SK-N-MC (cell line): ENCODE results near the gene ACTN3.

ENCODE experiments used
- DNase-seq: peaks from one replicate; pipeline ENCODE4 v3.0.0-alpha.2; 2011; ENCODE audit warnings: low read depth, low spot score
- H3K27ac ChIP-seq: fragments of 200-600 bp; sonication (generic); 2 replicates; pipeline ENCODE4 v1.5.1; 2016; ENCODE audit warnings: mixed run types
- H3K36me3 ChIP-seq: fragments of 200-600 bp; sonication (generic); 2 replicates; pipeline ENCODE4 v1.6.1; 2017; ENCODE audit warnings: antibody characterized with exemption, low read length, mixed read lengths; ENCODE audit not compliant: insufficient read depth
- H3K4me3 ChIP-seq: fragments of 200-600 bp; sonication (generic); 2 replicates; pipeline ENCODE4 v1.5.1; 2016
- H3K9ac ChIP-seq: fragments of 200-600 bp; sonication (generic); 2 replicates; pipeline ENCODE4 v1.8.0; 2017; ENCODE audit warnings: mixed run types, mixed read lengths; ENCODE audit not compliant: insufficient read length
- H3K9me3 ChIP-seq: fragments of 200-600 bp; sonication (generic); 2 replicates; pipeline ENCODE4 v1.6.1; 2017; ENCODE audit warnings: low read depth, mild to moderate bottlenecking, antibody characterized with exemption, low read length, moderate library complexity, mixed read lengths
- EZH2 ChIP-seq: fragments of 200-600 bp; sonication (generic); IDR thresholded peaks from one replicate; pipeline ENCODE4 v1.6.1; 2017; ENCODE audit warnings: antibody characterized with exemption
- FOXP2 ChIP-seq: optimal IDR thresholded peaks from 2 replicates; pipeline ENCODE3; 2011; ENCODE audit warnings: mild to moderate bottlenecking, moderate library complexity; ENCODE audit not compliant: insufficient read depth; ENCODE audit errors: extremely low read length, control extremely low read depth
- POLR2AphosphoS5 ChIP-seq: IDR thresholded peaks from 2 replicates; pipeline ENCODE4 v1.6.1; 2012; ENCODE audit warnings: mild to moderate bottlenecking, low read depth, low read length, borderline replicate concordance

The ACTN3 gene

DNA sequence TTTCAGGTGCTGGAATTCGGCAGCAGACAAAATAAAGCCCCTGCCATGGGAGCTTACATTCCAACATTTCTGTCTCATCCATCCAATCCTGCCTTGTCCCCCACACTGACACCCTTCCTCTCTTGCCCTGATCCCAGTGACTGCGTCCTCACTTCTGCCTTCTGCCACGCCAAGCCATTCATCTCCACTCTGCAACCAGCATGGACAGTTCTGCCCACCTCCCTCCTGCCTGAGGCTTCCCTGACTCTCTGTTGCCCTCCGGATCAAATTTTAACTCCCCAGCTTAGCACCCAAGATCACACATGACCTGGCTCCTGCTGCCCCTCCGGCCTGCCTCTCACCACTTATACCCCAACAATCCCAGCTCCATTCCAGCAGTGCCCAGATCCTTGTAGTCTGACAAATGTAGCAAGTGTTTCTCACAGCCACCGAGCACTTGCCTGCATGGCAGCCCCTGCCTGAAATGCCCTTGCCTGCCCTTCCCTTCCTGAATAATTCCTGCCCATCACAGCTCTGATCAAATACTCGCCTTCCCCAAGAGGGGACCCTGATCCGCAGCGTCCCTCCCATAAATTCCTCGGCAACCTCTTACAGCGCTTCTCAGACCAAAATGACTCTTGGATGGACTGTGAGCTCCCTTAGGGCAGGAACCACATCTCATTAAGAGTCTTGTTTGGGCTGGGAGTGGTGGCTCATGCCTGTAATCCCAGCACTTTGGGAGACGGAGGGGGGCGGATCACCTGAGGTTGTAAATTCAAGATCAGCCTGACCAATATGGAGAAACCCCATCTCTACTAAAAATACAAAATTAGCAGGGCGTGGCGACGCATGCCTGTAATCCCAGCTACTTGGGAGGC is 2.3 kb downstream of the ACTN3 start:
- Histone ChIP-seq H3K4me3 (no peak overlapping the region), H3K9ac (no peak overlapping the region), H3K36me3 (no peaks in the 10 kb centered on the region), H3K27ac (no peak overlapping the region), H3K9me3 (no peaks in the 10 kb centered on the region)
- no peak for DNase-seq
- TF ChIP-seq POLR2AphosphoS5: no peak
- no peak for TF ChIP-seq FOXP2
- TF ChIP-seq EZH2: no peak

DNA sequence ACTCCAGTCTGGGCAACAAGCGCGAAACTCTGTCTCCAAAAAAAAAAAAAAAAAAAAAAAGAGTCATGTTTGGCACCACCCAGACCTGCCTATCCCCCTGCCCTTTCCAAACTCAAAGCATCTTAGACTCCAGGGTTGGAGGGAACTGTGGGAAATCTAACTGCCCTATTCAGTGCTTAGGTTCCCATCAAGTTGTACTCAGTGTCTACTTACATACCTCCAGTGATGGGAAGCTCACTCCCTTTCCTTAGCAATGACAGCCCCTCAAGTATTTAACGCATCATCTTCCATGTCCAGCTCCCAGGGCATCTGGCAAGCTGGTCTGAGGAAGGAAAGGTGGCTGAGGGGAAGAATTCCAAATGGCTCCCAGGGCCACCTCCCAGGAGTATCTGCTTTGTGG is 3.0 kb downstream of the ACTN3 start:
- no peak overlapping the region for H3K4me3 ChIP-seq
- no peaks in the 10 kb centered on the region for H3K9me3 ChIP-seq
- H3K9ac ChIP-seq: no peak overlapping the region
- TF ChIP-seq POLR2AphosphoS5: no peak
- TF ChIP-seq EZH2: no peak
- TF ChIP-seq FOXP2: no peak
- H3K27ac ChIP-seq: no peak overlapping the region
- no peak for DNase-seq
- no peaks in the 10 kb centered on the region for H3K36me3 ChIP-seq

GRCh38 chr11:66550887-66551286 is 4.2 kb downstream of the ACTN3 start:
- H3K9ac ChIP-seq: no peak overlapping the region
- no peak for DNase-seq
- no peaks in the 10 kb centered on the region for H3K36me3 ChIP-seq
- no peak overlapping the region for H3K27ac ChIP-seq
- no peak overlapping the region for H3K4me3 ChIP-seq
- TF ChIP-seq POLR2AphosphoS5 (no peak), EZH2 (no peak), FOXP2 (no peak)
- H3K9me3 ChIP-seq: no peaks in the 10 kb centered on the region

- Histone ChIP-seq H3K36me3 (no peaks in the 10 kb centered on the region), H3K9ac (no peak overlapping the region), H3K4me3 (no peak overlapping the region), H3K9me3 (no peaks in the 10 kb centered on the region), H3K27ac (no peak overlapping the region)
- no peak for TF ChIP-seq EZH2
- TF ChIP-seq FOXP2: no peak
- TF ChIP-seq POLR2AphosphoS5: no peak
- no peak for DNase-seq
Observed at GRCh38 chr11:66554602-66555001, 7.9 kb downstream of the ACTN3 start.

- DNase-seq: no peak
- Histone ChIP-seq H3K4me3 (no peak overlapping the region), H3K27ac (no peak overlapping the region), H3K36me3 (no peaks in the 10 kb centered on the region), H3K9me3 (no peaks in the 10 kb centered on the region), H3K9ac (no peak overlapping the region)
- no peak for TF ChIP-seq FOXP2
- TF ChIP-seq POLR2AphosphoS5: no peak
- no peak for TF ChIP-seq EZH2
Observed at GRCh38 chr11:66555416-66555815, 8.7 kb downstream of the ACTN3 start.

- H3K27ac ChIP-seq: no peak overlapping the region
- H3K4me3 ChIP-seq: no peak overlapping the region
- DNase-seq: no peak
- H3K9me3 ChIP-seq: no peaks in the 10 kb centered on the region
- no peak overlapping the region for H3K9ac ChIP-seq
- TF ChIP-seq FOXP2: no peak
- no peak for TF ChIP-seq EZH2
- TF ChIP-seq POLR2AphosphoS5: no peak
- no peaks in the 10 kb centered on the region for H3K36me3 ChIP-seq
Observed at GRCh38 chr11:66556086-66556485, 9.4 kb downstream of the ACTN3 start.

GRCh38 chr11:66557733-66558326 is 11.1 kb downstream of the ACTN3 start:
- no peak overlapping the region for H3K27ac ChIP-seq
- no peak overlapping the region for H3K4me3 ChIP-seq
- H3K9ac ChIP-seq: no peak overlapping the region
- H3K36me3 ChIP-seq: no peaks in the 10 kb centered on the region
- no peak for DNase-seq
- TF ChIP-seq POLR2AphosphoS5 (no peak), FOXP2 (no peak), EZH2 (no peak)
- no peaks in the 10 kb centered on the region for H3K9me3 ChIP-seq

DNA sequence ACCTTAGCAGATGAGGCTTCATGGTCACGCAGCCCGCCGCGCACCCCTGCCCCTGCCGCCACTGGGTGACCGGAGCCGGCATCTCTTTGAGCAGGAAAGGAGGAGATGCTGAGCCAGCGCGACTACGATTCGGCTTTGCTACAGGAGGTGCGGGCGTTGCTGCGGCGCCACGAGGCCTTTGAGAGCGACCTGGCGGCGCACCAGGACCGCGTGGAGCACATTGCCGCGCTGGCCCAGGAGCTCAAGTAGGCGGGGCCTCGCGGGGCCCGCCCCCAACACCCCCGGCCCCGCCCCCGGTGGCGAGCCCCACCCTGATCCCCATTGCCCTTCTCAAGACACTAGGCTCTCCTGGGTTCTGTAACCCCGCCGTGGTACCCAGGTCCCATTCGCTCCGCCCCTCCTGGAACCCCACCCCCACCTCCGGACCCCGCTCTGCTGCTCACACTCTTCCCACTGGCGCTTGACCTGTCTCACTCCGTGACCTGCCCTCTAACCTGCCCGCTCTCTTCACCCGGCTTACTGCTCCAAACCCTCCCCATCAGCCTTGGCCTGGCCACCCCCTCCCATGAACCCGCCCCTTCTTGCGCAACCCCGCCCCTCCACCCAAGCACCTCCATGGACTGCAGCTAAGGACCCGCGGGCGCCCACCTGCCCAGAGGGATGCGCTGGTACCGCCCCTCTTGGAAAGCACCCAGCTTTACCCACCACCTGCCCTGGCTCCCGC is 12.6 kb downstream of the ACTN3 start:
- DNase-seq: no peak
- H3K9ac ChIP-seq: no peak overlapping the region
- TF ChIP-seq EZH2 (no peak), FOXP2 (no peak), POLR2AphosphoS5 (no peak)
- no peak overlapping the region for H3K4me3 ChIP-seq
- no peak overlapping the region for H3K27ac ChIP-seq
- no peaks in the 10 kb centered on the region for H3K36me3 ChIP-seq
- no peaks in the 10 kb centered on the region for H3K9me3 ChIP-seq
